ENCODE measurements around the gene IGDCC3.

- TF ChIP-seq GABPA (IDR thresholded peaks at IDR 0.05; ENCODE audit: borderline replicate concordance, insufficient read depth, low read length) (no peak), CTCF (IDR thresholded peaks at IDR 0.05; ENCODE audit: control extremely low read depth in 1 of 3, insufficient read depth in 1 of 3, low read depth in 1 of 3, low read length in 3 of 3) (no peak), RFX5 (IDR thresholded peaks at IDR 0.05; ENCODE audit: borderline replicate concordance, low read depth, low read length) (no peak)
Observed at GRCh38 chr15:65333856-65334255, 43.9 kb downstream of the IGDCC3 start.

All from H1 (cell line).